ENCODE results near the gene SGK1. TPM values are rescaled to one million over a fixed set of nuclear protein-coding genes. Genes with fewer than 3 reads are reported as not detected.

SGK1 gene
- total RNA-seq, 1 experiment from 2014 or later = 23.2 TPM

DNA sequence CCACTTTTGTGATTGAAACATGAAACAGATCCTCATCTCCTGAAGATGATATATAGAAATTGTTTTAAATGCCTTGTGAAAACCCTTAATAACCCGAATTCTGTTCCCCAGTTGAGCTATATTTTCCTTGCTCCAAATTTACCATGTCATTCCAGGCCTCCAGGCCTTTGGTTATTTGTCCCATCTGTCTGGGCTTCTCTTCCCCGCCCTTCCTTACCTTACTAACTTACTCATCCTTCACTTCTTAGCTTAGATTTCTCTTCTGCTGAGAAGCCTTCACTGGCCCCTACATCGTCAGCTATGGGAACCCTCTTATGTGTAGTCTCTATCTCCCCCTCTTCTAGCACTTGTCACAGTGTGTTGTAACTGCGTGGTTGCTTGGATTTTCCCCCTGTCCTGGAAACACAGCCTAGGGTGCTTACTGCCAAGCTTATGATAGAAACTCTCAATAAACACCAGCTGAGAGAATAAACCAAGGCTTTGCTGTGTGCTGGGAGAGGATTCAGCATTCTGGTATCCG lies 68.6 kb downstream of the SGK1 start (continued):
- no peak for TF ChIP-seq TCF7 (CRISPR knock-in tag; IDR thresholded peaks at IDR 0.05; ENCODE audit: low read depth)
- TF ChIP-seq, protein P1, sequence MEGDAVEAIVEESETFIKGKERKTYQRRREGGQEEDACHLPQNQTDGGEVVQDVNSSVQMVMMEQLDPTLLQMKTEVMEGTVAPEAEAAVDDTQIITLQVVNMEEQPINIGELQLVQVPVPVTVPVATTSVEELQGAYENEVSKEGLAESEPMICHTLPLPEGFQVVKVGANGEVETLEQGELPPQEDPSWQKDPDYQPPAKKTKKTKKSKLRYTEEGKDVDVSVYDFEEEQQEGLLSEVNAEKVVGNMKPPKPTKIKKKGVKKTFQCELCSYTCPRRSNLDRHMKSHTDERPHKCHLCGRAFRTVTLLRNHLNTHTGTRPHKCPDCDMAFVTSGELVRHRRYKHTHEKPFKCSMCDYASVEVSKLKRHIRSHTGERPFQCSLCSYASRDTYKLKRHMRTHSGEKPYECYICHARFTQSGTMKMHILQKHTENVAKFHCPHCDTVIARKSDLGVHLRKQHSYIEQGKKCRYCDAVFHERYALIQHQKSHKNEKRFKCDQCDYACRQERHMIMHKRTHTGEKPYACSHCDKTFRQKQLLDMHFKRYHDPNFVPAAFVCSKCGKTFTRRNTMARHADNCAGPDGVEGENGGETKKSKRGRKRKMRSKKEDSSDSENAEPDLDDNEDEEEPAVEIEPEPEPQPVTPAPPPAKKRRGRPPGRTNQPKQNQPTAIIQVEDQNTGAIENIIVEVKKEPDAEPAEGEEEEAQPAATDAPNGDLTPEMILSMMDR (IDR thresholded peaks at IDR 0.05) = no peak
- no peak for TF ChIP-seq NFYB (CRISPR knock-in tag; conservative IDR thresholded peaks at IDR 0.05; ENCODE audit: low read depth)
- TF ChIP-seq, protein P2, sequence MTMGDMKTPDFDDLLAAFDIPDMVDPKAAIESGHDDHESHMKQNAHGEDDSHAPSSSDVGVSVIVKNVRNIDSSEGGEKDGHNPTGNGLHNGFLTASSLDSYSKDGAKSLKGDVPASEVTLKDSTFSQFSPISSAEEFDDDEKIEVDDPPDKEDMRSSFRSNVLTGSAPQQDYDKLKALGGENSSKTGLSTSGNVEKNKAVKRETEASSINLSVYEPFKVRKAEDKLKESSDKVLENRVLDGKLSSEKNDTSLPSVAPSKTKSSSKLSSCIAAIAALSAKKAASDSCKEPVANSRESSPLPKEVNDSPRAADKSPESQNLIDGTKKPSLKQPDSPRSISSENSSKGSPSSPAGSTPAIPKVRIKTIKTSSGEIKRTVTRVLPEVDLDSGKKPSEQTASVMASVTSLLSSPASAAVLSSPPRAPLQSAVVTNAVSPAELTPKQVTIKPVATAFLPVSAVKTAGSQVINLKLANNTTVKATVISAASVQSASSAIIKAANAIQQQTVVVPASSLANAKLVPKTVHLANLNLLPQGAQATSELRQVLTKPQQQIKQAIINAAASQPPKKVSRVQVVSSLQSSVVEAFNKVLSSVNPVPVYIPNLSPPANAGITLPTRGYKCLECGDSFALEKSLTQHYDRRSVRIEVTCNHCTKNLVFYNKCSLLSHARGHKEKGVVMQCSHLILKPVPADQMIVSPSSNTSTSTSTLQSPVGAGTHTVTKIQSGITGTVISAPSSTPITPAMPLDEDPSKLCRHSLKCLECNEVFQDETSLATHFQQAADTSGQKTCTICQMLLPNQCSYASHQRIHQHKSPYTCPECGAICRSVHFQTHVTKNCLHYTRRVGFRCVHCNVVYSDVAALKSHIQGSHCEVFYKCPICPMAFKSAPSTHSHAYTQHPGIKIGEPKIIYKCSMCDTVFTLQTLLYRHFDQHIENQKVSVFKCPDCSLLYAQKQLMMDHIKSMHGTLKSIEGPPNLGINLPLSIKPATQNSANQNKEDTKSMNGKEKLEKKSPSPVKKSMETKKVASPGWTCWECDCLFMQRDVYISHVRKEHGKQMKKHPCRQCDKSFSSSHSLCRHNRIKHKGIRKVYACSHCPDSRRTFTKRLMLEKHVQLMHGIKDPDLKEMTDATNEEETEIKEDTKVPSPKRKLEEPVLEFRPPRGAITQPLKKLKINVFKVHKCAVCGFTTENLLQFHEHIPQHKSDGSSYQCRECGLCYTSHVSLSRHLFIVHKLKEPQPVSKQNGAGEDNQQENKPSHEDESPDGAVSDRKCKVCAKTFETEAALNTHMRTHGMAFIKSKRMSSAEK (CRISPR knock-in tag; IDR thresholded peaks at IDR 0.05; ENCODE audit: borderline replicate concordance) = no peak
- TF ChIP-seq, protein P3, sequence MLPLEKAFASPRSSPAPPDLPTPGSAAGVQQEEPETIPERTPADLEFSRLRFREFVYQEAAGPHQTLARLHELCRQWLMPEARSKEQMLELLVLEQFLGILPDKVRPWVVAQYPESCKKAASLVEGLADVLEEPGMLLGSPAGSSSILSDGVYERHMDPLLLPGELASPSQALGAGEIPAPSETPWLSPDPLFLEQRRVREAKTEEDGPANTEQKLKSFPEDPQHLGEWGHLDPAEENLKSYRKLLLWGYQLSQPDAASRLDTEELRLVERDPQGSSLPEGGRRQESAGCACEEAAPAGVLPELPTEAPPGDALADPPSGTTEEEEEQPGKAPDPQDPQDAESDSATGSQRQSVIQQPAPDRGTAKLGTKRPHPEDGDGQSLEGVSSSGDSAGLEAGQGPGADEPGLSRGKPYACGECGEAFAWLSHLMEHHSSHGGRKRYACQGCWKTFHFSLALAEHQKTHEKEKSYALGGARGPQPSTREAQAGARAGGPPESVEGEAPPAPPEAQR (CRISPR knock-in tag; IDR thresholded peaks at IDR 0.05) = no peak

DNA sequence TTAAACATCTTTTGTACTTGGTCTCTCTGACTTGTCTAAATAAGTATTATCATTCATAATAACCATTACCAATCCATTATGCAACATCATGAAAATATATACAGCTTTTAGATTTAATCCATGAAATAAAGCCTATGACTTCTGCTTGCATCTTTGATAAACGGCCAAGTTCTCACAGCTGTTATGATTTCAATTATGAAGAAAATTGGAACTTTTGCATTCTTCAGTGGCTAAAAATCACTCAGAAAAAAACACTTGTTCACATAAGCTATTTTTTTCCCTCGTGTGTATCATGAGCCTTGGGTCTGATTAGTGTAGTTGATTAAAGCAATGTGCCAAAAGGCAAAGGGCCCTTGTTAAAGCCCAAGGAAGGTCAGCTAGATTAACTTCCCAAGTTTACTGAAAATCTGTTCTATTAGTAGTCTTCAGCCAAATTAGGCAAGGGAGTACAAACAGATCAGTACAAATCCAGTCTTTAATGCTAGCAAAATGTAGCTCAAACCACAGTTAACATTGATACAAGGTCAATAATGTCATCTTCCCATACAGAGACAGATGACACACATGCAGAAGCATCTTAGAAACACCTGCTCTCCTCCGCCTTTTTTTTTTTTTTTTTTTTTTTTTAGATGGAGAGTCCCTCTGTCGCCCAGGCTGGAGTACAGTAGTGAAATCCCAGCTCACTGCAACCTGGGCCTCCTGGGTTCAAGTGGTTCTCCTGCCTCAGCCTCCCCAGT lies 69.9 kb downstream of the SGK1 start:
- no peaks in the 10 kb centered on the region; the same call in 1 of the 2 replicates for H3K27me3 Mint-ChIP-seq (ENCODE audit: low read depth)
- DNase-seq (ENCODE audit: low spot score) (no peak), ATAC-seq (no peak)
- peaks cover 12% of the 10 kb centered on the region for H3K4me1 Mint-ChIP-seq
- H3K36me3 Mint-ChIP-seq = no peaks in the 10 kb centered on the region
- H3K9me3 Mint-ChIP-seq = no peaks in the 10 kb centered on the region
- no peak for TF ChIP-seq CREM (CRISPR knock-in tag; IDR thresholded peaks at IDR 0.05)
- TF ChIP-seq NR2C2 (CRISPR knock-in tag; IDR thresholded peaks at IDR 0.05) = no peak
- TF ChIP-seq CBFB (CRISPR knock-in tag; IDR thresholded peaks at IDR 0.05; ENCODE audit: low read depth) = no peak
- TF ChIP-seq, protein P4, sequence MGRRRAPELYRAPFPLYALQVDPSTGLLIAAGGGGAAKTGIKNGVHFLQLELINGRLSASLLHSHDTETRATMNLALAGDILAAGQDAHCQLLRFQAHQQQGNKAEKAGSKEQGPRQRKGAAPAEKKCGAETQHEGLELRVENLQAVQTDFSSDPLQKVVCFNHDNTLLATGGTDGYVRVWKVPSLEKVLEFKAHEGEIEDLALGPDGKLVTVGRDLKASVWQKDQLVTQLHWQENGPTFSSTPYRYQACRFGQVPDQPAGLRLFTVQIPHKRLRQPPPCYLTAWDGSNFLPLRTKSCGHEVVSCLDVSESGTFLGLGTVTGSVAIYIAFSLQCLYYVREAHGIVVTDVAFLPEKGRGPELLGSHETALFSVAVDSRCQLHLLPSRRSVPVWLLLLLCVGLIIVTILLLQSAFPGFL (CRISPR knock-in tag; IDR thresholded peaks at IDR 0.05; ENCODE audit: borderline replicate concordance) = no peak
- CTCF ChIA-PET = no interaction called here
- H3K27ac Mint-ChIP-seq = no peak overlapping the region
- no peak overlapping the region for H3K4me3 Mint-ChIP-seq
- POLR2A ChIA-PET = no interaction called here

DNA sequence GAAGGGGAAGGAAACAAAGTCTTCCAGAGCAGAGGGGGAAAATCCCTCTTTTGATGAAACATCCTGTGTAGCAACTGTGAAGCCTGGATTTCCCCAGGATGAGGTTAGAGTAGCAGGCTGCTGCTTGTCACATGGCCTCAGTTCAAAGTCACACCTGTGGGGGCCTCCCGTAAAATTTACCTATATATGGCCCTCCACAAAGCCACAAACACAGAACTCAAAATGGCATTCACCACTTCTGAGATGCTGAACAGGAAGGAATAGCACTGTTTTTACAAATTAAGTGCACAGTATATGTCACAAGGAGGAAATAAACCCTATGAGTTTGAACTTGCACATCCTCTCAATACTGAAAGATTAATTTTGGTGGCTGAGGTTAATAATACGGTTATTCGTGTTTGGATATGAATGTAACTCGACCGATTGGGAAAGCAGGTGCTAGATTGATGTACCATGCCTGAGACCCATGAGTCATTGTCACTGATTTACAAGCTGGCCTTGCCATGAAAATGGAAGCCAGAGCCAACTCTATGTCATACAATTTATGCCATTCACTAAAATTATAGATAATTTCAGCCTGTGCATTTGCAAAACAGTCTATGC lies 70.6 kb downstream of the SGK1 start:
- no peaks in the 10 kb centered on the region for H3K36me3 Mint-ChIP-seq
- CTCF ChIA-PET = no interaction called here
- no peak for DNase-seq (ENCODE audit: low spot score)
- TF ChIP-seq, protein P5, sequence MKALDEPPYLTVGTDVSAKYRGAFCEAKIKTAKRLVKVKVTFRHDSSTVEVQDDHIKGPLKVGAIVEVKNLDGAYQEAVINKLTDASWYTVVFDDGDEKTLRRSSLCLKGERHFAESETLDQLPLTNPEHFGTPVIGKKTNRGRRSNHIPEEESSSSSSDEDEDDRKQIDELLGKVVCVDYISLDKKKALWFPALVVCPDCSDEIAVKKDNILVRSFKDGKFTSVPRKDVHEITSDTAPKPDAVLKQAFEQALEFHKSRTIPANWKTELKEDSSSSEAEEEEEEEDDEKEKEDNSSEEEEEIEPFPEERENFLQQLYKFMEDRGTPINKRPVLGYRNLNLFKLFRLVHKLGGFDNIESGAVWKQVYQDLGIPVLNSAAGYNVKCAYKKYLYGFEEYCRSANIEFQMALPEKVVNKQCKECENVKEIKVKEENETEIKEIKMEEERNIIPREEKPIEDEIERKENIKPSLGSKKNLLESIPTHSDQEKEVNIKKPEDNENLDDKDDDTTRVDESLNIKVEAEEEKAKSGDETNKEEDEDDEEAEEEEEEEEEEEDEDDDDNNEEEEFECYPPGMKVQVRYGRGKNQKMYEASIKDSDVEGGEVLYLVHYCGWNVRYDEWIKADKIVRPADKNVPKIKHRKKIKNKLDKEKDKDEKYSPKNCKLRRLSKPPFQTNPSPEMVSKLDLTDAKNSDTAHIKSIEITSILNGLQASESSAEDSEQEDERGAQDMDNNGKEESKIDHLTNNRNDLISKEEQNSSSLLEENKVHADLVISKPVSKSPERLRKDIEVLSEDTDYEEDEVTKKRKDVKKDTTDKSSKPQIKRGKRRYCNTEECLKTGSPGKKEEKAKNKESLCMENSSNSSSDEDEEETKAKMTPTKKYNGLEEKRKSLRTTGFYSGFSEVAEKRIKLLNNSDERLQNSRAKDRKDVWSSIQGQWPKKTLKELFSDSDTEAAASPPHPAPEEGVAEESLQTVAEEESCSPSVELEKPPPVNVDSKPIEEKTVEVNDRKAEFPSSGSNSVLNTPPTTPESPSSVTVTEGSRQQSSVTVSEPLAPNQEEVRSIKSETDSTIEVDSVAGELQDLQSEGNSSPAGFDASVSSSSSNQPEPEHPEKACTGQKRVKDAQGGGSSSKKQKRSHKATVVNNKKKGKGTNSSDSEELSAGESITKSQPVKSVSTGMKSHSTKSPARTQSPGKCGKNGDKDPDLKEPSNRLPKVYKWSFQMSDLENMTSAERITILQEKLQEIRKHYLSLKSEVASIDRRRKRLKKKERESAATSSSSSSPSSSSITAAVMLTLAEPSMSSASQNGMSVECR (CRISPR knock-in tag; IDR thresholded peaks at IDR 0.05; ENCODE audit: borderline replicate concordance) = no peak
- TF ChIP-seq, protein P6, sequence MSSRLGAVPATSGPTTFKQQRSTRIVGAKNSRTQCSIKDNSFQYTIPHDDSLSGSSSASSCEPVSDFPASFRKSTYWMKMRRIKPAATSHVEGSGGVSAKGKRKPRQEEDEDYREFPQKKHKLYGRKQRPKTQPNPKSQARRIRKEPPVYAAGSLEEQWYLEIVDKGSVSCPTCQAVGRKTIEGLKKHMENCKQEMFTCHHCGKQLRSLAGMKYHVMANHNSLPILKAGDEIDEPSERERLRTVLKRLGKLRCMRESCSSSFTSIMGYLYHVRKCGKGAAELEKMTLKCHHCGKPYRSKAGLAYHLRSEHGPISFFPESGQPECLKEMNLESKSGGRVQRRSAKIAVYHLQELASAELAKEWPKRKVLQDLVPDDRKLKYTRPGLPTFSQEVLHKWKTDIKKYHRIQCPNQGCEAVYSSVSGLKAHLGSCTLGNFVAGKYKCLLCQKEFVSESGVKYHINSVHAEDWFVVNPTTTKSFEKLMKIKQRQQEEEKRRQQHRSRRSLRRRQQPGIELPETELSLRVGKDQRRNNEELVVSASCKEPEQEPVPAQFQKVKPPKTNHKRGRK (CRISPR knock-in tag; IDR thresholded peaks at IDR 0.05; ENCODE audit: borderline replicate concordance) = no peak
- TF ChIP-seq OVOL2 (CRISPR knock-in tag; IDR thresholded peaks at IDR 0.05; ENCODE audit: borderline replicate concordance) (no peak), SP1 (CRISPR knock-in tag; conservative IDR thresholded peaks at IDR 0.05) (no peak), CREB1 (CRISPR knock-in tag; IDR thresholded peaks at IDR 0.05) (no peak), SOX15 (CRISPR knock-in tag; IDR thresholded peaks at IDR 0.05) (no peak)

More for the DNA sequence above, 70.6 kb downstream of the SGK1 start:
- no peaks in the 10 kb centered on the region for H3K9me3 Mint-ChIP-seq
- no peak overlapping the region for H3K27ac Mint-ChIP-seq
- ATAC-seq = no peak
- POLR2A ChIA-PET = no interaction called here
- H3K4me1 Mint-ChIP-seq = peaks cover 12% of the 10 kb centered on the region
- H3K27me3 Mint-ChIP-seq (ENCODE audit: low read depth) = no peaks in the 10 kb centered on the region; the same call in 1 of the 2 replicates
- H3K4me3 Mint-ChIP-seq = no peak overlapping the region
